ENCODE results near the gene IGIP. TPM values are rescaled to one million over a fixed set of nuclear protein-coding genes. Genes with fewer than 3 reads are reported as not detected.

The IGIP gene
- total and polyA plus RNA-seq, 2 of the 8 experiments (the other 6 are each of a cell fraction or from before 2014, with no cell fraction given), result 0.32 to 0.69 TPM

DNA sequence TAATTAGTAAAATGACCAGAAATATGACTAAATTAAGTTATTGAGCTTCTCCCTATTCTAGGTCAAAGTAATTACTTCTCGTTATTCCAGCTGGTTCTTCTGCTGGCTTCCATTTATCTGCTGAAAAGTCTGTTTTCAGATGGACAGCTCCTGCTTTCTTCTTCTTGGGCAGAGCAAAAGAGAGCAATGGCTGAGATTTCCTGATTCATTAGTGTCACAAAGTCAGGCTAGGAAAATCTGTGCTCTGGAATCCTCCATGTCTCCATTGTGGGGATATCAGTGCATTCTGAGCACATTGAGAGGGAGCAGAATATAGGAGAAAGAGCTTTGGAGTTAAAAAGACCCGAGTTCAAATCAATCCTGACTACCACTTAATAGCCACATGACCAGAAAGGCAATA is 48.9 kb upstream of the IGIP start:
- no peak overlapping the region for H4K91ac ChIP-seq (replicated peaks; ENCODE audit: insufficient read length, low read length)
- no peak overlapping the region for H4K8ac ChIP-seq (ENCODE audit: extremely low read depth, insufficient read depth, low read length)
- no peak overlapping the region for H3K4me2 ChIP-seq (ENCODE audit: insufficient read depth in 1 of 2, low read depth in 2 of 2, low read length in 2 of 2)
- no peaks in the 10 kb centered on the region for H3K27me3 ChIP-seq (replicated peaks in 1 of 4; ENCODE audit: control insufficient read depth in 3 of 4, extremely low read depth in 1 of 4, insufficient read depth in 3 of 4, low read length in 3 of 4)
- no peaks in the 10 kb centered on the region for H3K79me2 ChIP-seq (ENCODE audit: control insufficient read depth in 1 of 2, insufficient read depth in 2 of 2, low read length in 2 of 2)
- no peak for FAIRE-seq
- no peak overlapping the region for H2BK120ac ChIP-seq (replicated peaks; ENCODE audit: low read depth, low read length)
- no peaks in the 10 kb centered on the region for H4K20me1 ChIP-seq (replicated peaks in 1 of 2; ENCODE audit: control insufficient read depth in 1 of 2, insufficient read depth in 2 of 2, low read length in 2 of 2)
- H2AK5ac ChIP-seq (ENCODE audit: low read depth, low read length), result no peak overlapping the region
- H2BK12ac ChIP-seq (ENCODE audit: low read depth, low read length), result no peak overlapping the region
- no peaks in the 10 kb centered on the region for H3K36me3 ChIP-seq (ENCODE audit: control insufficient read depth in 2 of 4, insufficient read depth in 4 of 4, low read length in 3 of 4)
- no peak overlapping the region for H2BK20ac ChIP-seq (ENCODE audit: low read length)
- no peak overlapping the region for H3K23ac ChIP-seq (ENCODE audit: insufficient read length)
- no peak overlapping the region for H2BK5ac ChIP-seq (ENCODE audit: low read depth, low read length)
- H3K9ac ChIP-seq (replicated peaks in 1 of 4; ENCODE audit: extremely low read depth in 1 of 4, low read depth in 3 of 4, low read length in 3 of 4), result no peak overlapping the region
- no peak overlapping the region for H2AFZ ChIP-seq (ENCODE audit: low read length)
- POLR2A ChIA-PET (ENCODE audit: partially characterized antibody), result interaction anchor here (1.2 kb wide), 1 partner anchor 44 kb away, joined by 3 read pairs; no protein-coding TSS in a partner anchor
- TF ChIP-seq EGR1 (IDR thresholded peaks at IDR 0.05; ENCODE audit: borderline replicate concordance, low read depth, low read length) (no peak), SIRT6 (IDR thresholded peaks at IDR 0.05; ENCODE audit: low read length) (no peak), KDM5A (IDR thresholded peaks at IDR 0.05; ENCODE audit: low read length) (no peak), RXRA (IDR thresholded peaks at IDR 0.05; ENCODE audit: insufficient read depth, low read depth, low read length) (no peak), CEBPB (IDR thresholded peaks at IDR 0.05; ENCODE audit: low read depth, low read length) (no peak), EP300 (IDR thresholded peaks at IDR 0.05; ENCODE audit: borderline replicate concordance in 1 of 2, low read depth in 2 of 2, low read length in 2 of 2) (no peak), EZH2 (IDR thresholded peaks at IDR 0.05; ENCODE audit: low read depth, low read length, severe bottlenecking) (no peak), KDM1A (IDR thresholded peaks at IDR 0.05; ENCODE audit: borderline replicate concordance, low read length) (no peak), GTF2F1 (IDR thresholded peaks at IDR 0.05; ENCODE audit: borderline replicate concordance, low read depth, low read length) (no peak), USF2 (IDR thresholded peaks at IDR 0.05; ENCODE audit: low read length) (no peak), POLR2A (IDR thresholded peaks at IDR 0.05; ENCODE audit: control extremely low read depth in 1 of 2, low read depth in 2 of 2, low read length in 2 of 2) (no peak), BACH1 (IDR thresholded peaks at IDR 0.05; ENCODE audit: low read length) (no peak), PHF8 (conservative IDR thresholded peaks at IDR 0.05; ENCODE audit: low read depth, low read length) (no peak), CBX5 (IDR thresholded peaks at IDR 0.05; ENCODE audit: low read depth, low read length) (no peak)
- H3K79me1 ChIP-seq (ENCODE audit: low read depth, low read length), result no peaks in the 10 kb centered on the region
- H3K4ac ChIP-seq (replicated peaks; ENCODE audit: insufficient read length, low read depth, low read length), result no peak overlapping the region
- no peak overlapping the region for H4K5ac ChIP-seq (ENCODE audit: insufficient read length, low read depth, low read length)
- no peak for DNase-seq (ENCODE audit: low read depth in 1 of 2, low spot score in 2 of 2)
- CTCF ChIA-PET (ENCODE audit: partially characterized antibody), result interaction anchor here (0.9 to 2.2 kb wide), 4 partner anchors 45 to 93 kb away, joined by 3 to 13 read pairs (median 5); no protein-coding TSS in a partner anchor
- H3K4me1 ChIP-seq (replicated peaks in 1 of 4; ENCODE audit: control insufficient read depth in 3 of 4, insufficient read depth in 4 of 4, low read length in 3 of 4), result no peaks in the 10 kb centered on the region
- H3K4me3 ChIP-seq (ENCODE audit: extremely low read depth in 1 of 4, insufficient read depth in 2 of 4, low read depth in 3 of 4, low read length in 4 of 4), result no peak overlapping the region
- no peak overlapping the region for H3K18ac ChIP-seq (ENCODE audit: extremely low read depth, low read length)
- H3K27ac ChIP-seq (ENCODE audit: low read depth, low read length), result no peak overlapping the region
- no peak overlapping the region for H3K14ac ChIP-seq (ENCODE audit: insufficient read length)
- no peak overlapping the region for H2BK15ac ChIP-seq (ENCODE audit: low read length)
- 75% methylated on average over 2 of the region's 2 CpGs; no CpG with 5 or more reads in 1 of the 2 experiments for WGBS, 2 experiments (ENCODE audit: extremely low coverage in 1 of 2, insufficient coverage in 1 of 2, insufficient read length in 1 of 2, insufficient replicate concordance in 2 of 2, low coverage in 1 of 2, low lambda C conversion rate in 2 of 2, missing lambda C conversion rate in 1 of 2)
- H3K9me3 ChIP-seq (ENCODE audit: insufficient read depth in 2 of 2, low read depth in 1 of 2, low read length in 1 of 2), result no peaks in the 10 kb centered on the region
- H3K23me2 ChIP-seq (ENCODE audit: low read depth, low read length), result no peaks in the 10 kb centered on the region
- H3K56ac ChIP-seq (replicated peaks; ENCODE audit: insufficient read length, low read depth, low read length), result no peak overlapping the region

Data from H1 (cell line).